ENCODE data around the gene GLI3.

Gene GLI3

GRCh38 chr7:42197451-42197850, 39.6 kb downstream of the GLI3 start:
- no peaks in the 10 kb centered on the region; the same call in 1 of the 2 replicates for H3K27me3 ChIP-seq (replicated peaks; ENCODE audit: control insufficient read depth, insufficient read depth, low read length)
- H3K36me3 ChIP-seq (ENCODE audit: control insufficient read depth, insufficient read depth, low read length), result no peaks in the 10 kb centered on the region
- TF ChIP-seq CTCF (IDR thresholded peaks at IDR 0.05; ENCODE audit: insufficient read depth, low read length, poor library complexity, severe bottlenecking), result no peak
- no peak overlapping the region for H3K4me3 ChIP-seq (replicated peaks; ENCODE audit: low read depth, low read length)
- DNase-seq (ENCODE audit: extremely low read depth, insufficient read length), result no peak

DNA sequence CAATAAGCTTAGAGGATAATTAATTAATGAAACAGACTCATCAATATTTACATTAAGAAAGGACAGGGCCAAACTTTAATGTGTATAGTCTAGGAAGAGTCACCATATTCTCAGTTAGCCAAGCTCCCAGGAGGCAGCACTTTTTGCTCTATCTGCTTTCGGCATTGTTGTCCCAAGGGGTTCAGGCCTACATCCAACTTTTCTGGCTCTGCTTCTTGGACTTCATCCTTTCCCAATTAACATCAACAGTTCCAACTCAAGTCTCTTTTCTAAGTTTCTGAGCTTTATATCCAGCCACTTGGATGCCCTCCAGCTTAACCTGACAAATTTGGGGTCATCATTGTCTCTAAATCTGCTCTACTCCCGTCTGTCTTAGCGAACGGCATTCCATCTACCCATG, 42.8 kb downstream of the GLI3 start:
- Histone ChIP-seq H3K4me3 (replicated peaks; ENCODE audit: low read depth, low read length) (no peak overlapping the region), H3K36me3 (ENCODE audit: control insufficient read depth, insufficient read depth, low read length) (no peaks in the 10 kb centered on the region), H3K27me3 (replicated peaks; ENCODE audit: control insufficient read depth, insufficient read depth, low read length) (no peaks in the 10 kb centered on the region; the same call in 1 of the 2 replicates)
- TF ChIP-seq CTCF (IDR thresholded peaks at IDR 0.05; ENCODE audit: insufficient read depth, low read length, poor library complexity, severe bottlenecking), result no peak
- DNase-seq (ENCODE audit: extremely low read depth, insufficient read length), result no peak

DNA sequence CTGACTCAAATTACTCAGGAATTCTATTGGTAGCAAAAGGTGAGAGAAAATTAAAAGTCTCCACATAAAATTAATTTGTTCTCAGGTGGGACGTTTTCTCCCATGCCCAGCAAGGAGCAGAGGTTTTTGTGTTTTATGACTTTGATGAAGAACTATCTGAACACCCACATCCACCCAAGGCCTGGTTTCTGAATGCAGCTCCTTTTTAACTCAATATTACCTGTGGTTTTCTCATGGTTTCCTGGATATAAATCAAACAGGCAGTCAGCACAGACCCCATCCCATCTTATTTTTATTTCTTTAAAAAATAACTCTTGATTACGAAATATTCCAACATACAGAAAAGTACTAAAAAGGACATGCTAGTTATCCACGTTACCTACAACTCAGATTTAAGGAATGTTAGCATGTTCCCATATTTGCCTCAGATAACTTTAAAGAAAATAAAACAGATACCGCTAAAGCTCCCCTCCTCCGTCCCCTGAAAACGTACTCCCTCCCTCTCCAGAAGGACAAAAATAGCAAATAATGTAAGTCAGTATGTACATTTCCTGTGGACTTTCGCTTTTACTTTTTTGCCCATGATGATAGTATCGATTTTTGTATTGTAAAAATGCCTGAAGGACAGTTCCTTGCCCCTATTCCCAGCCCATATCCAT, 43.4 kb downstream of the GLI3 start:
- Histone ChIP-seq H3K36me3 (ENCODE audit: control insufficient read depth, insufficient read depth, low read length) (no peaks in the 10 kb centered on the region), H3K27me3 (replicated peaks; ENCODE audit: control insufficient read depth, insufficient read depth, low read length) (no peaks in the 10 kb centered on the region; the same call in 1 of the 2 replicates), H3K4me3 (replicated peaks; ENCODE audit: low read depth, low read length) (no peak overlapping the region)
- DNase-seq (ENCODE audit: extremely low read depth, insufficient read length), result no peak
- TF ChIP-seq CTCF (IDR thresholded peaks at IDR 0.05; ENCODE audit: insufficient read depth, low read length, poor library complexity, severe bottlenecking), result no peak

DNA sequence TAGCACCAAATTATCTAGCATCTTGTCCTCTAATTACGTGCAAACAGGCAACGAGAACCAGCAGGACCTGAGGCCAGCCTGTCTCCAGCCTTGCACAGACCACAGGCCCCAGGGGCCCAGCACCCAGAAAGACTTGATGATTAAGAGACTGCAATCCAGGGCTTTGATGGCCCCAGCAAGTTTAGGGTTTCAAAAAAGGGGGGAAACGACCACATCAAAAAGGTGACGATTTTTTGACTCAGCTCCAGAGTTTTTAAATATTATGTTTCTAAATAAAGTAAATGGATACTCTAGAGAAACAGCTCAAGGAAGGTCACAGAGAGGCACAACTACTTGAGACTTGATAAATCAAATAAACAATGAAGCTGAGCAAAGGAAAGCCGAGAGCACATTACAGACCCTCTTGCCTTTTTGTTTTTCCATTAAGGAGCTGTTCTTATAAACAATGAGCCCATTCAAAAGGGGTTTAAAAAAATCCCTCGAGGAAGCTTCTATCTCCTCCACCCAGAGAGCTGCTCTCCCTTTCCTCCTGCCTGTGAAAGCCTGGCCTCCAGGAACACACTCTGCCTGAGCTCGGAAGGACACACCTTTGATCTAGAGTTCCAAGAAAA, 44.1 kb downstream of the GLI3 start:
- DNase-seq (ENCODE audit: extremely low read depth, insufficient read length), result no peak
- no peak overlapping the region for H3K4me3 ChIP-seq (replicated peaks; ENCODE audit: low read depth, low read length)
- no peaks in the 10 kb centered on the region; the same call in 1 of the 2 replicates for H3K27me3 ChIP-seq (replicated peaks; ENCODE audit: control insufficient read depth, insufficient read depth, low read length)
- no peak for TF ChIP-seq CTCF (IDR thresholded peaks at IDR 0.05; ENCODE audit: insufficient read depth, low read length, poor library complexity, severe bottlenecking)
- no peaks in the 10 kb centered on the region for H3K36me3 ChIP-seq (ENCODE audit: control insufficient read depth, insufficient read depth, low read length)

DNA sequence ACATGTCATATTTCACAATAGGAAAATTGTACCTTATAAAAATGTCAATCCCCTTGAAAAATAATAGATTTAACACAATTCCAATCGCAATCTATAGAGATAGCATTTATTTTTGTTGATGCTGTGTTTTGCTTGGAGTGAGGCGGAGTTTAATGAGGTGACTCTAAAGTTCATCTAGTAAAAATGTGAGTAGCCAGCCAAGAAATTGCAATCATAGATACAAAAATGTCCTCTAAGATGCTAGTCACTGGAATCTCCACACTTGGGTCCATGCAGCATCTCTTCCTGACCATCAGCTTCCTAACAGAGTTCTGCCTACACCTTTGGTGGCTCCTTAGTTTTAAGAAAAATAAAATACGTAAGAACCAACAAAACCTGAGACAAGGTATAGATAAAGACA, 44.9 kb downstream of the GLI3 start:
- Histone ChIP-seq H3K4me3 (replicated peaks; ENCODE audit: low read depth, low read length) (no peak overlapping the region), H3K27me3 (replicated peaks; ENCODE audit: control insufficient read depth, insufficient read depth, low read length) (no peaks in the 10 kb centered on the region; the same call in 1 of the 2 replicates), H3K36me3 (ENCODE audit: control insufficient read depth, insufficient read depth, low read length) (no peaks in the 10 kb centered on the region)
- DNase-seq (ENCODE audit: extremely low read depth, insufficient read length), result no peak
- no peak for TF ChIP-seq CTCF (IDR thresholded peaks at IDR 0.05; ENCODE audit: insufficient read depth, low read length, poor library complexity, severe bottlenecking)

Measured in GM06990 (cell line).